Gastroesophageal sphincter (tissue), 4 donors: Measurements from ENCODE around the gene SLC17A5. TPM values are rescaled to one million over a fixed set of nuclear protein-coding genes. Genes with fewer than 3 reads are reported as not detected.
"Not testable (repeated sequence)": the region's sequence is repeated elsewhere in the genome, so short reads cannot be mapped to it uniquely, and the experiment has no call there.

ENCODE experiments used
- ATAC-seq: fragments of 150-250 bp; one replicate; pipeline ENCODE4 v1.9.1; 2016; ENCODE audit warnings: mild to moderate bottlenecking, moderate library complexity
- H3K27ac ChIP-seq, 4 donors: fragments of 200-600 bp; sonication (generic) in 3 of 4; 1 replicate in 3 of 4; 2 replicates in 1 of 4; pipeline ENCODE4 v1.5.1; 2016 to 2019
- H3K27me3 ChIP-seq: fragments of 200-600 bp; sonication (generic); one replicate; pipeline ENCODE4 v1.5.1; 2019
- H3K36me3 ChIP-seq, 2 donors: fragments of 200-600 bp; sonication (generic); one replicate each; pipeline ENCODE4 v1.5.1; 2019; ENCODE audit warnings: control low read depth in 1 of 2
- H3K4me1 ChIP-seq, 3 donors: fragments of 200-600 bp; sonication (generic); 1 replicate in 2 of 3; 2 replicates in 1 of 3; pipeline ENCODE4 v1.5.1; 2016 to 2019; ENCODE audit warnings: control low read depth in 2 of 3
- H3K4me3 ChIP-seq, 2 donors: fragments of 200-600 bp; sonication (generic); one replicate each; pipeline ENCODE4 v1.5.1; 2019; ENCODE audit warnings: mild to moderate bottlenecking in 1 of 2, moderate library complexity in 1 of 2
- H3K9me3 ChIP-seq, 3 donors: fragments of 200-600 bp; sonication (generic); one replicate each; pipeline ENCODE4 v1.5.1; 2017 to 2019; ENCODE audit warnings: control low read depth in 2 of 3
- CTCF ChIP-seq, 4 experiments: fragments of 200-600 bp in 2 of 4; fragments of 450-650 bp in 2 of 4; sonication (generic) in 1 of 4; IDR thresholded peaks; one replicate each; pipeline ENCODE4 v1.5.1; 2017 to 2019; ENCODE audit warnings: antibody characterized with exemption in 4 of 4, mild to moderate bottlenecking in 2 of 4, moderate library complexity in 2 of 4
- EP300 ChIP-seq: sonication (generic); formaldehyde crosslinking; IDR thresholded peaks from one replicate; pipeline ENCODE4 v1.6.1; 2017; ENCODE audit warnings: antibody characterized with exemption, mild to moderate bottlenecking
- POLR2A ChIP-seq, 2 donors: fragments of 450-650 bp; IDR thresholded peaks; one replicate each; pipeline ENCODE4 v1.6.1; 2017; ENCODE audit warnings: antibody characterized with exemption in 2 of 2, mild to moderate bottlenecking in 2 of 2, moderate library complexity in 1 of 2
- POLR2AphosphoS5 ChIP-seq: sonication (generic); formaldehyde crosslinking; IDR thresholded peaks from one replicate; pipeline ENCODE4 v1.6.1; 2017; ENCODE audit warnings: antibody characterized with exemption
- WGBS, 2 donors: methylation state at CpG; one replicate each; pipeline ENCODE4 v1.1.5; 2018; ENCODE audit warnings: low coverage in 1 of 2; 5-methylcytosine and 5-hydroxymethylcytosine counted together
- total RNA-seq, 4 donors: library from RNA; depleted of rRNA; stranded (reverse); fragments of >200 nt; gene quantifications; one replicate each; pipeline ENCODE4 v1.1.0, GENCODE V29; 2016

SLC17A5 gene
- total RNA-seq, 4 donors from 2014 or later: 11.2 to 18.9 (median 14.6) TPM

GRCh38 chr6:73579851-73580246 is 73.9 kb downstream of the SLC17A5 start:
- Histone ChIP-seq H3K36me3 (no peaks in the 10 kb centered on the region), H3K4me1 (peaks cover 5 to 27% (median 7%) of the 10 kb centered on the region in 3 donors), H3K9me3 (no peaks in the 10 kb centered on the region), H3K27ac (peak overlapping the region; percentile 83 to 98 (median 93)), H3K4me3 (peak overlapping the region in 1 of 2 donors; percentile 30), H3K27me3 (no peaks in the 10 kb centered on the region)
- ATAC-seq: peak; percentile 54
- TF ChIP-seq CTCF (IDR thresholded peaks at IDR 0.05) (no peak), POLR2AphosphoS5 (peak; percentile 73)
- WGBS, 2 donors: 4 to 17% methylated on average over 3 to 4 of the region's 4 CpGs

GRCh38 chr6:73579389-73579788 is 74.4 kb downstream of the SLC17A5 start:
- no peak for ATAC-seq
- no CpG with 5 or more reads among the region's 4 CpGs for whole genome bisulfite sequencing, 2 donors
- H3K4me3 ChIP-seq: no peak overlapping the region

GRCh38 chr6:73577676-73578075 is 76.1 kb downstream of the SLC17A5 start:
- no peaks in the 10 kb centered on the region for H3K9me3 ChIP-seq
- no peaks in the 10 kb centered on the region for H3K36me3 ChIP-seq
- no peaks in the 10 kb centered on the region for H3K27me3 ChIP-seq
- no peak for ATAC-seq
- no peak overlapping the region for H3K4me3 ChIP-seq
- 61 to 78% methylated on average over 2 of the region's 2 CpGs for WGBS, 2 donors
- peak overlapping the region in 1 of 4 donors; percentile 96 for H3K27ac ChIP-seq
- TF ChIP-seq CTCF (IDR thresholded peaks at IDR 0.05) (no peak), EP300 (no peak), POLR2A (IDR thresholded peaks at IDR 0.05) (no peak), POLR2AphosphoS5 (no peak)
- peaks cover 5 to 23% (median 7%) of the 10 kb centered on the region in 3 donors for H3K4me1 ChIP-seq

More at GRCh38 chr6:73579389-73579788, 74.4 kb downstream of the SLC17A5 start:
- H3K27ac ChIP-seq: peak overlapping the region; percentile 83 to 98 (median 93)
- no peaks in the 10 kb centered on the region for H3K36me3 ChIP-seq
- peaks cover 5 to 23% (median 7%) of the 10 kb centered on the region in 3 donors for H3K4me1 ChIP-seq
- TF ChIP-seq POLR2AphosphoS5 (no peak), CTCF (IDR thresholded peaks at IDR 0.05) (no peak), POLR2A (IDR thresholded peaks at IDR 0.05) (no peak), EP300 (no peak)
- no peaks in the 10 kb centered on the region for H3K27me3 ChIP-seq
- H3K9me3 ChIP-seq: no peaks in the 10 kb centered on the region

GRCh38 chr6:73572531-73572930 is 81.3 kb downstream of the SLC17A5 start:
- not testable (repeated sequence) for H3K27me3 ChIP-seq, H3K36me3 ChIP-seq, H3K4me1 ChIP-seq, H3K27ac ChIP-seq, ATAC-seq, H3K9me3 ChIP-seq, H3K4me3 ChIP-seq
- no CpG with 5 or more reads among the region's 32 CpGs for WGBS, 2 donors

GRCh38 chr6:73571218-73572181 is 82.3 kb downstream of the SLC17A5 start:
- H3K27me3 ChIP-seq, ATAC-seq, H3K36me3 ChIP-seq, H3K4me1 ChIP-seq, H3K9me3 ChIP-seq, H3K4me3 ChIP-seq, H3K27ac ChIP-seq: not testable (repeated sequence)
- 91 to 95% methylated on average over 6 to 17 of the region's 19 CpGs for WGBS, 2 donors

GRCh38 chr6:73569121-73569520 is 84.7 kb downstream of the SLC17A5 start:
- WGBS, 2 donors: 67 to 69% methylated on average over 4 to 5 of the region's 5 CpGs
- TF ChIP-seq EP300 (no peak), POLR2A (IDR thresholded peaks at IDR 0.05) (no peak), POLR2AphosphoS5 (no peak), CTCF (IDR thresholded peaks at IDR 0.05) (no peak)
- no peaks in the 10 kb centered on the region for H3K27me3 ChIP-seq
- H3K36me3 ChIP-seq: no peaks in the 10 kb centered on the region
- no peak overlapping the region for H3K27ac ChIP-seq
- no peak for ATAC-seq
- H3K9me3 ChIP-seq: no peaks in the 10 kb centered on the region
- H3K4me1 ChIP-seq: no peaks in the 10 kb centered on the region
- no peak overlapping the region for H3K4me3 ChIP-seq
